SK-N-SH treated with all-trans-retinoic acid at 6 μM for 48 hours (cell line): Measurements from ENCODE around the gene INPP4B.

ENCODE experiments used
- ISL1 ChIP-seq: fragments of 250-450 bp; sonication (Bioruptor Pico); IDR thresholded peaks from 2 replicates; pipeline ENCODE4 v2.1.2; 2022; ENCODE audit warnings: mild to moderate bottlenecking, moderate library complexity
- PATZ1 ChIP-seq: fragments of 250-450 bp; sonication (Bioruptor Pico); IDR thresholded peaks from 2 replicates; pipeline ENCODE4 v1.8.0; 2020; ENCODE audit warnings: mild to moderate bottlenecking, moderate library complexity, borderline replicate concordance
- TOX ChIP-seq: fragments of 250-450 bp; sonication (Bioruptor Pico); IDR thresholded peaks from 2 replicates; pipeline ENCODE4 v1.8.0; 2021; ENCODE audit warnings: mild to moderate bottlenecking, moderate library complexity, borderline replicate concordance
- ZFP30 ChIP-seq: fragments of 450-650 bp; formaldehyde crosslinking; IDR thresholded peaks from 2 replicates; pipeline ENCODE4 v1.5.0; 2022; ENCODE audit warnings: mild to moderate bottlenecking, moderate library complexity
- TF ChIP-seq, protein P1 (sequence below): fragments of 250-450 bp; sonication (Bioruptor Pico); IDR thresholded peaks from 2 replicates; pipeline ENCODE4 v1.5.1; 2020; ENCODE audit warnings: low read depth, mild to moderate bottlenecking, moderate library complexity

DNA sequence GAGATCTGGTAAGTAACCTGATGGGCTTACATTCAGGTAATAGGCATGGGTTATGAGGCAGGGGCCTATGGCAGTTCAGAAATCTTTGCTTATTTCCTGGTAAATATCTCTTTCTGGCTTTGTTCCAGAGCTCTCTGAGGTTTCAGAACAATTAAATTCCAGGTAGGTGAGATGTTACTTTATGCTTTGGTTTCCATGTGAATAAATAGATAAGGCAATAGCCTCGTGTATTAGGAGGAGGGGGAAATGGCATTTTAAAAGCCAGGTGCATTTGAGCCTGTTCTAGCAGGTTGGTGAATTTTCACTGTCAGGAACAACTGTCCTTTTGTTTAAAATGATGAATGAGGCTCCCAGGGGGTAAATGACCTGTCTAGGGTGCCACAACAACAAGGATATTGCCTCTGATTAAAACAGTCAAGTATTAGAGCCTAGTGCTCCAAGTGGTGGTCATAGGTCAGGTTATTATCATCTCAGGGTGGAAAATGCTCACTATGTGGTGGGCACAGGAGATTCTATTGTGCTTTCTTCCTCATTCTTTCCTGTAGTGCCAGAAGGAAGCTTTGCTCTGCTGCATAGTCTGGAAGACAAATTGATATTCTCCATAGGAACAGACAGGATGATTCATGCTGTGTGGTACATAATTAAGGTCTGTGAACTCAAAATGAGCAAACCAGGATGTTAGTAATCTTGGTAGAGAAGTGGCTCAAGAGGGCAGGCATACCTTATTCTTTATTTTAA, 296.2 kb downstream of the INPP4B start:
- no peak for TF ChIP-seq TOX (CRISPR knock-in tag)
- TF ChIP-seq ZFP30 (CRISPR knock-in tag), result no peak
- TF ChIP-seq, protein P1, sequence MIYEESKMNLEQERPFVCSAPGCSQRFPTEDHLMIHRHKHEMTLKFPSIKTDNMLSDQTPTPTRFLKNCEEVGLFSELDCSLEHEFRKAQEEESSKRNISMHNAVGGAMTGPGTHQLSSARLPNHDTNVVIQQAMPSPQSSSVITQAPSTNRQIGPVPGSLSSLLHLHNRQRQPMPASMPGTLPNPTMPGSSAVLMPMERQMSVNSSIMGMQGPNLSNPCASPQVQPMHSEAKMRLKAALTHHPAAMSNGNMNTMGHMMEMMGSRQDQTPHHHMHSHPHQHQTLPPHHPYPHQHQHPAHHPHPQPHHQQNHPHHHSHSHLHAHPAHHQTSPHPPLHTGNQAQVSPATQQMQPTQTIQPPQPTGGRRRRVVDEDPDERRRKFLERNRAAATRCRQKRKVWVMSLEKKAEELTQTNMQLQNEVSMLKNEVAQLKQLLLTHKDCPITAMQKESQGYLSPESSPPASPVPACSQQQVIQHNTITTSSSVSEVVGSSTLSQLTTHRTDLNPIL (CRISPR knock-in tag), result no peak
- 0 out of 2 replicates have a peak, but pooled peaks have one; percentile 22 for TF ChIP-seq PATZ1 (CRISPR knock-in tag)
- TF ChIP-seq ISL1, result peak; percentile 61
